Adrenal gland (tissue), 5 donors: Measurements from ENCODE around the gene ARSJ.

Experiments used
- CTCF ChIP-seq, 6 experiments: fragments of 450-650 bp in 4 of 6; fragments of 200-600 bp in 2 of 6; sonication (generic) in 1 of 6; IDR thresholded peaks; 1 replicate in 5 of 6; 2 replicates in 1 of 6; pipeline versions ENCODE4 v1.5.1 to v1.8.0; 2016 to 2021; ENCODE audit warnings: antibody characterized with exemption in 6 of 6, mild to moderate bottlenecking in 2 of 6, moderate library complexity in 1 of 6
- POLR2A ChIP-seq, 2 donors: fragments of 450-650 bp; IDR thresholded peaks; one replicate each; pipeline ENCODE4 v1.6.1; 2017; ENCODE audit warnings: antibody characterized with exemption in 2 of 2, mild to moderate bottlenecking in 2 of 2, moderate library complexity in 1 of 2
- donor health status: DM: no; HTN: no; CAD: no.

GRCh38 chr4:114025176-114025777, 45.8 kb upstream of the ARSJ start:
- TF ChIP-seq POLR2A (IDR thresholded peaks at IDR 0.05) (no peak), CTCF (IDR thresholded peaks at IDR 0.05) (no peak)
